SK-N-SH treated with all-trans-retinoic acid at 6 μM for 48 hours (cell line): ENCODE results near the gene ST6GALNAC1.

Experiments used
- ATAC-seq: fragments of 200-7000 bp; cut with Tn5 transposase; 3 replicates; pipeline ENCODE4 v1.9.1; 2020; ENCODE audit warnings: mild to moderate bottlenecking, moderate library complexity
- ARNTL ChIP-seq: fragments of 450-650 bp; formaldehyde crosslinking; IDR thresholded peaks from 2 replicates; pipeline ENCODE4 v1.5.0; 2020; ENCODE audit warnings: low read depth, mild to moderate bottlenecking, moderate library complexity, borderline replicate concordance
- BACH2 ChIP-seq: fragments of 250-450 bp; sonication (Bioruptor Pico); IDR thresholded peaks from 2 replicates; pipeline ENCODE4 v1.9.0; 2021; ENCODE audit warnings: mild to moderate bottlenecking, borderline replicate concordance
- GLIS3 ChIP-seq: fragments of 250-450 bp; sonication (Bioruptor Pico); IDR thresholded peaks from 2 replicates; pipeline ENCODE4 v1.5.0; 2020; ENCODE audit warnings: mild to moderate bottlenecking, moderate library complexity
- ISL1 ChIP-seq: fragments of 250-450 bp; sonication (Bioruptor Pico); IDR thresholded peaks from 2 replicates; pipeline ENCODE4 v2.1.2; 2022; ENCODE audit warnings: mild to moderate bottlenecking, moderate library complexity
- OSR1 ChIP-seq: fragments of 250-450 bp; sonication (Bioruptor Pico); IDR thresholded peaks from 2 replicates; pipeline ENCODE4 v1.8.0; 2022; ENCODE audit warnings: moderate library complexity, mild to moderate bottlenecking, inconsistent platforms
- RARB ChIP-seq: fragments of 250-450 bp; sonication (Bioruptor Pico); IDR thresholded peaks from 2 replicates; pipeline ENCODE4 v1.8.0; 2021; ENCODE audit warnings: mild to moderate bottlenecking, moderate library complexity
- SNAI2 ChIP-seq: fragments of 250-450 bp; sonication (Bioruptor Pico); IDR thresholded peaks from 2 replicates; pipeline ENCODE4 v1.5.0; 2020; ENCODE audit warnings: mild to moderate bottlenecking, moderate library complexity
- TCF4 ChIP-seq: fragments of 250-450 bp; sonication (Bioruptor Pico); IDR thresholded peaks from 2 replicates; pipeline ENCODE4 v1.8.0; 2021; ENCODE audit warnings: mild to moderate bottlenecking, moderate library complexity, borderline replicate concordance
- TOX ChIP-seq: fragments of 250-450 bp; sonication (Bioruptor Pico); IDR thresholded peaks from 2 replicates; pipeline ENCODE4 v1.8.0; 2021; ENCODE audit warnings: mild to moderate bottlenecking, moderate library complexity, borderline replicate concordance
- ZC3H10 ChIP-seq: fragments of 250-450 bp; sonication (Bioruptor Pico); IDR thresholded peaks from 2 replicates; pipeline ENCODE4 v1.5.1; 2021; ENCODE audit warnings: mild to moderate bottlenecking, moderate library complexity
- ZFP3 ChIP-seq: fragments of 250-450 bp; sonication (Bioruptor Pico); IDR thresholded peaks from 2 replicates; pipeline ENCODE4 v1.5.0; 2020; ENCODE audit warnings: mild to moderate bottlenecking, moderate library complexity
- ZFP30 ChIP-seq: fragments of 450-650 bp; formaldehyde crosslinking; IDR thresholded peaks from 2 replicates; pipeline ENCODE4 v1.5.0; 2022; ENCODE audit warnings: mild to moderate bottlenecking, moderate library complexity
- ZNF565 ChIP-seq: fragments of 450-650 bp; formaldehyde crosslinking; conservative IDR thresholded peaks from 2 replicates; pipeline ENCODE4 v1.5.0; 2020; ENCODE audit warnings: low read depth, mild to moderate bottlenecking, moderate library complexity
- ZNF8 ChIP-seq: fragments of 450-650 bp; formaldehyde crosslinking; IDR thresholded peaks from 2 replicates; pipeline ENCODE4 v1.5.0; 2020; ENCODE audit warnings: mild to moderate bottlenecking, moderate library complexity
- TF ChIP-seq, protein P1 (sequence below): fragments of 250-450 bp; sonication (Bioruptor Pico); IDR thresholded peaks from 2 replicates; pipeline ENCODE4 v1.8.0; 2020; ENCODE audit warnings: mild to moderate bottlenecking, moderate library complexity, borderline replicate concordance
- TF ChIP-seq, protein P2 (sequence below): fragments of 250-450 bp; sonication (Bioruptor Pico); IDR thresholded peaks from 2 replicates; pipeline ENCODE4 v1.5.0; 2020; ENCODE audit warnings: mild to moderate bottlenecking, moderate library complexity
- TF ChIP-seq, protein P3 (sequence below): fragments of 250-450 bp; sonication (Bioruptor Pico); IDR thresholded peaks from 2 replicates; pipeline ENCODE4 v1.8.0; 2021; ENCODE audit warnings: low read depth, mild to moderate bottlenecking, moderate library complexity, borderline replicate concordance

The ST6GALNAC1 gene

DNA sequence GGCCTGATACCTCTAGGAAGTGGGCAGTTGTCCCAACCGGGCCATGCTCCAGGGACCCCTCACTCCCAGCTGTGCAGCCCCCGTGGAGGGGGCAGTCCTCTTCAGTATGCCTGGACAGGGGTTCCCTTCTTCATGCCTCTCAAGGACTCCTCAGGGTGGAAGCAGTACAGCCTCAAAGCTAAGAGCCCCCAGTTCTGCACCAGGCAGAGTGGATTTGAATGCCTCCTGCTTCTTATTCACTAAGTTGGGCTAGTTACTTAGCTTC, 23.9 kb upstream of the ST6GALNAC1 start:
- no peak for ATAC-seq
- TF ChIP-seq TOX (no peak), ZFP30 (CRISPR knock-in tag) (no peak), ZC3H10 (CRISPR knock-in tag) (no peak), ZFP3 (CRISPR knock-in tag) (no peak), ZNF565 (CRISPR knock-in tag) (no peak), SNAI2 (no peak), OSR1 (no peak), TCF4 (CRISPR knock-in tag) (no peak), GLIS3 (CRISPR knock-in tag) (no peak), ISL1 (no peak), ARNTL (no peak)
- TF ChIP-seq, protein P1, sequence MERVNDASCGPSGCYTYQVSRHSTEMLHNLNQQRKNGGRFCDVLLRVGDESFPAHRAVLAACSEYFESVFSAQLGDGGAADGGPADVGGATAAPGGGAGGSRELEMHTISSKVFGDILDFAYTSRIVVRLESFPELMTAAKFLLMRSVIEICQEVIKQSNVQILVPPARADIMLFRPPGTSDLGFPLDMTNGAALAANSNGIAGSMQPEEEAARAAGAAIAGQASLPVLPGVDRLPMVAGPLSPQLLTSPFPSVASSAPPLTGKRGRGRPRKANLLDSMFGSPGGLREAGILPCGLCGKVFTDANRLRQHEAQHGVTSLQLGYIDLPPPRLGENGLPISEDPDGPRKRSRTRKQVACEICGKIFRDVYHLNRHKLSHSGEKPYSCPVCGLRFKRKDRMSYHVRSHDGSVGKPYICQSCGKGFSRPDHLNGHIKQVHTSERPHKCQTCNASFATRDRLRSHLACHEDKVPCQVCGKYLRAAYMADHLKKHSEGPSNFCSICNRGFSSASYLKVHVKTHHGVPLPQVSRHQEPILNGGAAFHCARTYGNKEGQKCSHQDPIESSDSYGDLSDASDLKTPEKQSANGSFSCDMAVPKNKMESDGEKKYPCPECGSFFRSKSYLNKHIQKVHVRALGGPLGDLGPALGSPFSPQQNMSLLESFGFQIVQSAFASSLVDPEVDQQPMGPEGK (CRISPR knock-in tag): no peak
- TF ChIP-seq, protein P2, sequence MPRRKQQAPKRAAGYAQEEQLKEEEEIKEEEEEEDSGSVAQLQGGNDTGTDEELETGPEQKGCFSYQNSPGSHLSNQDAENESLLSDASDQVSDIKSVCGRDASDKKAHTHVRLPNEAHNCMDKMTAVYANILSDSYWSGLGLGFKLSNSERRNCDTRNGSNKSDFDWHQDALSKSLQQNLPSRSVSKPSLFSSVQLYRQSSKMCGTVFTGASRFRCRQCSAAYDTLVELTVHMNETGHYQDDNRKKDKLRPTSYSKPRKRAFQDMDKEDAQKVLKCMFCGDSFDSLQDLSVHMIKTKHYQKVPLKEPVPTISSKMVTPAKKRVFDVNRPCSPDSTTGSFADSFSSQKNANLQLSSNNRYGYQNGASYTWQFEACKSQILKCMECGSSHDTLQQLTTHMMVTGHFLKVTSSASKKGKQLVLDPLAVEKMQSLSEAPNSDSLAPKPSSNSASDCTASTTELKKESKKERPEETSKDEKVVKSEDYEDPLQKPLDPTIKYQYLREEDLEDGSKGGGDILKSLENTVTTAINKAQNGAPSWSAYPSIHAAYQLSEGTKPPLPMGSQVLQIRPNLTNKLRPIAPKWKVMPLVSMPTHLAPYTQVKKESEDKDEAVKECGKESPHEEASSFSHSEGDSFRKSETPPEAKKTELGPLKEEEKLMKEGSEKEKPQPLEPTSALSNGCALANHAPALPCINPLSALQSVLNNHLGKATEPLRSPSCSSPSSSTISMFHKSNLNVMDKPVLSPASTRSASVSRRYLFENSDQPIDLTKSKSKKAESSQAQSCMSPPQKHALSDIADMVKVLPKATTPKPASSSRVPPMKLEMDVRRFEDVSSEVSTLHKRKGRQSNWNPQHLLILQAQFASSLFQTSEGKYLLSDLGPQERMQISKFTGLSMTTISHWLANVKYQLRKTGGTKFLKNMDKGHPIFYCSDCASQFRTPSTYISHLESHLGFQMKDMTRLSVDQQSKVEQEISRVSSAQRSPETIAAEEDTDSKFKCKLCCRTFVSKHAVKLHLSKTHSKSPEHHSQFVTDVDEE (CRISPR knock-in tag): no peak
- TF ChIP-seq, protein P3, sequence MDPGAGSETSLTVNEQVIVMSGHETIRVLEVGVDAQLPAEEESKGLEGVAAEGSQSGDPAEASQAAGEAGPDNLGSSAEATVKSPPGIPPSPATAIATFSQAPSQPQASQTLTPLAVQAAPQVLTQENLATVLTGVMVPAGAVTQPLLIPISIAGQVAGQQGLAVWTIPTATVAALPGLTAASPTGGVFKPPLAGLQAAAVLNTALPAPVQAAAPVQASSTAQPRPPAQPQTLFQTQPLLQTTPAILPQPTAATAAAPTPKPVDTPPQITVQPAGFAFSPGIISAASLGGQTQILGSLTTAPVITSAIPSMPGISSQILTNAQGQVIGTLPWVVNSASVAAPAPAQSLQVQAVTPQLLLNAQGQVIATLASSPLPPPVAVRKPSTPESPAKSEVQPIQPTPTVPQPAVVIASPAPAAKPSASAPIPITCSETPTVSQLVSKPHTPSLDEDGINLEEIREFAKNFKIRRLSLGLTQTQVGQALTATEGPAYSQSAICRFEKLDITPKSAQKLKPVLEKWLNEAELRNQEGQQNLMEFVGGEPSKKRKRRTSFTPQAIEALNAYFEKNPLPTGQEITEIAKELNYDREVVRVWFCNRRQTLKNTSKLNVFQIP (CRISPR knock-in tag): no peak
- TF ChIP-seq, all 23 proteins: peak for 0

DNA sequence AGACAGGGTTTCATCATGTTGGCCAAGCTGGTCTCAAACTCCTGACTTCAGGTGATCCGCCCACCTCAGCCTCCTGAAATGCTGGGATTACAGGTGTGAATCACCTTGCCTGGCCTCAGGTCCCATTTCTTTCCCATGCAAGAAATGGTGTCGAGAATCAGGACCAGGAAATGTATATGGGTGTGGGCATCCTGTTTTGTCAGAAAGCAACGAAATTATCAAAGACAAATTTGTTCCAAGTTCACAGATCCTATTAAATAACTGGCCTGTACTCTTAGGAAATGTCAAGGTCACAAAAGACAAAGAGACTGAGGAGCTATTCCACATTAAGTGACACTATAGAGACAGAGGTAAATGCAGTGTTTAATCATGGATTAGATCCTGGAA, 17.1 kb upstream of the ST6GALNAC1 start:
- no peak for ATAC-seq

DNA sequence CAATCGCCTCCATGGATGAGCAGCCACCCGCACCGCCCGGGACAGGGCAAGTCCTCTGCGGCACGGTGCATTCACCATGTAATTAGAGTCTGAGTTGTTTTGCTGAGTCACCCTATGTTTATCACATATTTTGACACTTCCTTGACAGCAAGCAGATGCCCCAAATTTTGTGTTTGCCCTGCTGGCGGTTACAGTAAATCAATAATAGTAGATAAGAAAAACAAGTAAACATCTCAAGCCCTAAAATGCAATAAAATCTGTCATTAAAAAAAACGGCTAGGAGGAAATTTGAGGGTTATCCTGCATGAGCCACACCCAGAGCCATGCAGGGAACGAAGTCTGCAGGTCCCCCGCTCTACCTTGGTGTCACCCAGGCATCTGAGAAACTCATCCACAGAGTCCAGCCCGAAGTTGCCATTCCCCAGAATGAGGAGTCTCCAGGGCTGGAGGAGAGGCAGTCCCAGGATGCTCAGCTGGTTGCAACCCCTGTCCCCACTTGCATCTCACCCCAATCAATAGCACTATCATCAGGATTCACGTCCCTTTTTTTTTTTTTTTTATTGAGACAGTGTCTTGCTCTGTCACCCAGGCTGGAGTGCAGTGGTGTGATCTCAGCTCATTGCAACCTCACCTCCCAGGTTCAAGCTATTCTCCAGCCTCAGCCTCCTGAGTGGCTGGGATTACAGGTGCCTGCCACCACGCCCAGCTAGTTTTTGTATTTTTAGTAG, 16.5 kb upstream of the ST6GALNAC1 start:
- peak; percentile 75 for ATAC-seq
- TF ChIP-seq RARB (CRISPR knock-in tag): no peak
- TF ChIP-seq, protein P2 (CRISPR knock-in tag): 0 out of 2 replicates have a peak, but pooled peaks have one; percentile 28
- TF ChIP-seq ISL1: peak; percentile 41; the same call in 1 of the 2 replicates
- peak; percentile 85; the same call in 1 of the 2 replicates for TF ChIP-seq BACH2 (CRISPR knock-in tag)
- TF ChIP-seq TCF4 (CRISPR knock-in tag): peak; percentile 55; the same call in 1 of the 2 replicates
- TF ChIP-seq ZNF8 (CRISPR knock-in tag): no peak

More for the DNA sequence above, 17.1 kb upstream of the ST6GALNAC1 start:
- no peak for TF ChIP-seq SNAI2
- TF ChIP-seq, protein P3 (CRISPR knock-in tag): no peak
